ENCODE results near the gene TAF11L6. TPM values are rescaled to one million over a fixed set of nuclear protein-coding genes. Genes with fewer than 3 reads are reported as not detected.
"Not testable (repeated sequence)": the region's sequence is repeated elsewhere in the genome, so short reads cannot be mapped to it uniquely, and the experiment has no call there.

Gene TAF11L6
- total RNA-seq = not detected
- long read RNA-seq = 0 reads

DNA sequence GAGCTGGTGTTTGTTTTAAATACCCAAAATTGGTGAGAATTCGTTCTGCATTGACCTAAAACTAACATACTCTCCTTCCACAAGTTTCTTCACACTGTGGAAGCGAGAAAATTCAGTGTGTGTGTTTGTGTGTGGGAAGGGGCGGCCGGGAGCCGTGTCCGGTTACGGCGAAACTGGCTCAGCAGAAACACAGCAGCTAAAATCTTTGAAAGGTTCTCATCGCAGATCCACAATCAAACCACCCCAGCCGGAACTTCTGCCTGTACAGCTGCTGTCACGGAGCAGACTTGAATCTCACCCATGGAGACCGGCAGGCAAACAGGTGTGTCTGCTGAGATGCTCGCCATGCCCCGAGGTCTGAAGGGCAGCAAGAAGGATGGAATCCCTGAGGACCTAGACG, at the start of gene TAF11L6:
Gene TAF11L6 (plus strand): TSS at position 301 of the 400 bp plus-strand sequence.
- H3K4me1 ChIP-seq; H3K9me3 ChIP-seq (replicated peaks); H3K27ac ChIP-seq (replicated peaks); H3K4me3 ChIP-seq; H3K36me3 ChIP-seq; intact Hi-C loops (cut with micrococcal nuclease); DNase-seq; H3K27me3 ChIP-seq (ENCODE audit: low read depth): not testable (repeated sequence)

DNA sequence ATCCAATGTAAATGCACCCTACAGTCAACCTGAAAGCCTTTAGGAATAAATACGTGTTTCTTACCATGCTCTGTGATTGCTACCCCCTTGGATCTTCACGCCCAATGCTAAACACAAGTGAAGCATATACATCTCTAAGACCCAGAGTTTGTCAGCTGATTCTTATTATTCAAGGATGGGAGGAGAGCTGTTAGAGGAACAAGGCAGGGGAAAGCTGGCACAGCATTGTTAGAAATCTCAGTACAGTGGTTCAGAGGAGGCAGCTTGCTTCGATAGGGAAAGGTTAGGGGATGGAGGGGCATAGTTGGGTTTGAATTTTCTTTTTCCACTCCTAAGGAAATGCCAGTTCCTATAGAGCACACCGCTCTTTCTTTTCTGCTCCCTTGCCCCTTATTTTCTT, 47.1 kb upstream of the TAF11L6 start:
- H3K4me1 ChIP-seq = no peaks in the 10 kb centered on the region

DNA sequence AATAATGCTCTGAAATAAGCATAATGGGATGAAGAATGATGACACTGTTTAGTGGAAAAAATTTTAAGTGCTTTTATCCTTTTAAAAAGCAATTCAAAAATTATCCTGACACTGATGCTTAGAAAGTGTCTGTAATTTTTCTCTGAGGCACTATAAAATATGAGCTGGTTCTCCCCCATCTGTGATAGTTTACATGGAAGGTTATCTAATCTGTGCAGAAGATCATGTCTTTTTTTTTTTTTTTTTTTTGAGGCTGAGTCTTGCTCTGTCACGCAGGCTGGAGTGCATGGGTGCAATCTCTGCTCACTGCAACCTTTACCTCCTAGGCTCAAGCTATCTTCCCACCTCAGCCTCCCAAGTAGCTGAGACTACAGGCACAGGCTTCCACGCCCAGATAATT, 45.7 kb upstream of the TAF11L6 start:
- no peaks in the 10 kb centered on the region for H3K36me3 ChIP-seq
- no peaks in the 10 kb centered on the region for H3K9me3 ChIP-seq (replicated peaks)
- DNase-seq = no peak
- no peak overlapping the region for H3K27ac ChIP-seq (replicated peaks)
- H3K4me1 ChIP-seq = no peaks in the 10 kb centered on the region
- TF ChIP-seq, protein P1, sequence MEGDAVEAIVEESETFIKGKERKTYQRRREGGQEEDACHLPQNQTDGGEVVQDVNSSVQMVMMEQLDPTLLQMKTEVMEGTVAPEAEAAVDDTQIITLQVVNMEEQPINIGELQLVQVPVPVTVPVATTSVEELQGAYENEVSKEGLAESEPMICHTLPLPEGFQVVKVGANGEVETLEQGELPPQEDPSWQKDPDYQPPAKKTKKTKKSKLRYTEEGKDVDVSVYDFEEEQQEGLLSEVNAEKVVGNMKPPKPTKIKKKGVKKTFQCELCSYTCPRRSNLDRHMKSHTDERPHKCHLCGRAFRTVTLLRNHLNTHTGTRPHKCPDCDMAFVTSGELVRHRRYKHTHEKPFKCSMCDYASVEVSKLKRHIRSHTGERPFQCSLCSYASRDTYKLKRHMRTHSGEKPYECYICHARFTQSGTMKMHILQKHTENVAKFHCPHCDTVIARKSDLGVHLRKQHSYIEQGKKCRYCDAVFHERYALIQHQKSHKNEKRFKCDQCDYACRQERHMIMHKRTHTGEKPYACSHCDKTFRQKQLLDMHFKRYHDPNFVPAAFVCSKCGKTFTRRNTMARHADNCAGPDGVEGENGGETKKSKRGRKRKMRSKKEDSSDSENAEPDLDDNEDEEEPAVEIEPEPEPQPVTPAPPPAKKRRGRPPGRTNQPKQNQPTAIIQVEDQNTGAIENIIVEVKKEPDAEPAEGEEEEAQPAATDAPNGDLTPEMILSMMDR (IDR thresholded peaks at IDR 0.05; ENCODE audit: borderline replicate concordance) = no peak
- H3K4me3 ChIP-seq = no peak overlapping the region
- intact Hi-C loops (cut with micrococcal nuclease) = no loop called here
- no peaks in the 10 kb centered on the region for H3K27me3 ChIP-seq (ENCODE audit: low read depth)

More for the DNA sequence above, 47.1 kb upstream of the TAF11L6 start:
- DNase-seq = no peak
- intact Hi-C loops (cut with micrococcal nuclease) = no loop called here
- Histone ChIP-seq H3K36me3 (no peaks in the 10 kb centered on the region), H3K4me3 (no peak overlapping the region), H3K27ac (replicated peaks) (no peak overlapping the region), H3K27me3 (ENCODE audit: low read depth) (no peaks in the 10 kb centered on the region), H3K9me3 (replicated peaks) (no peaks in the 10 kb centered on the region)
- TF ChIP-seq, protein P1 (IDR thresholded peaks at IDR 0.05; ENCODE audit: borderline replicate concordance) = no peak

DNA sequence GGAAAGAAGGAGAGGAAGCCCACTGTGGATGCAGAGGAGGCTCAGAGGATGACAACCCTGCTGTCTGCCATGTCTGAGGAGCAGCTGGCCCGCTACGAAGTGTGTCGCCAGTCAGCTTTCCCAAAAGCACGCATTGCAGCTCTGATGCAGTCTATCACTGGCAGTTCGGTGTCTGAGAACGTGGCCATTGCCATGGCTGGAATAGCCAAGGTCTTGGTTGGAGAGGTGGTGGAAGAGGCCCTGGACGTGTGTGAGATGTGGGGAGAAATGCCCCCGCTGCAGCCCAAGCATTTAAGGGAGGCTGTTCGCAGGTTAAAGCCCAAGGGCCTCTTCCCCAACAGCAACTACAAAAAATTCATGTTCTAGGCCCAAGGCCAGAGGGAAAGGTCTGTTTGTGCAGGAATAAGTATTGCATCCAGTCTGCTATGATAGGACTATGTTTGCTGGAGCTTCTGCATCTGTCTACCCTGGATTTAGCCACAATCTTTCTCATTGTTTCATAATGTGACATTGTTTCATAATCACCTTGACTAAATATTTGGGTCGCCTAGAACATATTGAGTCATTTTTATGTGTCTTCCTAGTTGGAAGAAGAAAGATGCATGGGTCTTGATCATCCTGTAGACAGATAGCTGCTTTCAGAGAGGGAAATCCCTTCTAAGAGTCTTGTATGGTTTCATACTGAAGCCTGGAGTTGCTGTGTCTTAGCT, 41.9 kb upstream of the TAF11L6 start:
- H3K4me3 ChIP-seq; H3K9me3 ChIP-seq (replicated peaks); intact Hi-C loops (cut with micrococcal nuclease): not testable (repeated sequence)

DNA sequence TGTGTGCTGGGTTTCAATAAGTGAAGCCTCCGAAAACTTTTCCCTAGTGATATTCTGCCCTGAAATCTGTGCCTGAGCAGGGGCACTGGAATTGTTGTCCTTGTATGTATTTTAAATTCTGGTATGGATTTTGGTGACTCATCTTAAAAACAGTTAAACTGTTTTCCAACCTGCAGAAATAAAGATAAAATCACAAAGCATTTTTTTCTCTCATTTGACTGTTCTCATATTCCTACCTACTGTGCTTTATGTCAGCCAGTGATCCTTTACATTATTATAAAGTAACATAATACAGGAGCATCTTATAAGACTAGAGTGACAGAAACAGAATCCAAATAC, 41.3 kb upstream of the TAF11L6 start:
- intact Hi-C loops (cut with micrococcal nuclease) = no loop called here
- TF ChIP-seq, protein P1 (IDR thresholded peaks at IDR 0.05; ENCODE audit: borderline replicate concordance) = no peak

More for the DNA sequence above, 41.9 kb upstream of the TAF11L6 start:
- not testable (repeated sequence) for H3K36me3 ChIP-seq; DNase-seq; H3K27ac ChIP-seq (replicated peaks); H3K4me1 ChIP-seq; H3K27me3 ChIP-seq (ENCODE audit: low read depth)

DNA sequence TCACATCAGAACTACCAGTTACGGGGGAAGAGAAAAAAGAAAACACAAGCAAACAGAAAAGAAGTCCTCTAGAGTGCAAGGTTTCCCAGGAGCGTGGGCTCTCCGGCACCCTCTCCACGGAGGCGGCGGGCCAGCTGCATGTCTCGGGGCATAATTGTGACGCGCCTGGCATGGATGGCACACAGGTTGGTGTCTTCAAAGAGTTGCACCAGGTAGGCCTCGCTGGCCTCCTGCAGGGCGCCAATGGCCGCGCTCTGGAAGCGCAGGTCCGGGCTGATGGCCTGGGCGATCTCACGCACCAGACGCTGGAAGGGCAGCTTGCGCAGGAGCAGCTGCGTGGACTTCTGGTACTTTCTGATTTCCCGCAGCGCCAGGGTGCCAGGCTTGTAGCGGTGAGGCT, 37.2 kb upstream of the TAF11L6 start:
- intact Hi-C loops (cut with micrococcal nuclease); H3K27me3 ChIP-seq (ENCODE audit: low read depth); H3K36me3 ChIP-seq; DNase-seq; H3K4me3 ChIP-seq; H3K27ac ChIP-seq (replicated peaks); H3K9me3 ChIP-seq (replicated peaks); H3K4me1 ChIP-seq: not testable (repeated sequence)

More for the DNA sequence above, 41.3 kb upstream of the TAF11L6 start:
- Histone ChIP-seq H3K4me3 (no peak overlapping the region), H3K4me1 (no peaks in the 10 kb centered on the region), H3K9me3 (replicated peaks) (no peaks in the 10 kb centered on the region), H3K27me3 (ENCODE audit: low read depth) (no peaks in the 10 kb centered on the region), H3K36me3 (no peaks in the 10 kb centered on the region), H3K27ac (replicated peaks) (no peak overlapping the region)
- DNase-seq = no peak

DNA sequence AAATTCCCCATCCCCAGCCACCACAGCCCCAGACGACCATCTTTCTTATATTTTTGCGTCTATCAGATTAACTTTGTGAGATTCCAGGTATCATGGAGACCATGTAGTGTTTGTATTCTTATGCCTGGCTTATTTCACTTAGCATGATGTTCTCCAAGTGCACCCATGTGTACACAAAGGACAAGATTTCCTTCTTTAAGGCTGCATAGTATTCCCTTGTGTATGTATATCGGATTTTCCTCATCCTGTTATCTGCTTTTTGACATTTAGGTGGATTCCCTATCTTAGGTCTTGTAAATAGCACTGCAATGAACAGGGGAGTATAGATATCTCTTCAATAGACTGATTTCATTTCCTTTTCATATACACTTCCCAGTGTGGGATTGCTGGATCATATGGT, 35.7 kb upstream of the TAF11L6 start:
- Histone ChIP-seq H3K27me3 (ENCODE audit: low read depth) (no peaks in the 10 kb centered on the region), H3K27ac (replicated peaks) (no peak overlapping the region), H3K4me1 (no peaks in the 10 kb centered on the region), H3K36me3 (no peaks in the 10 kb centered on the region), H3K4me3 (no peak overlapping the region), H3K9me3 (replicated peaks) (peaks cover 7% of the 10 kb centered on the region)
- TF ChIP-seq, protein P1 (IDR thresholded peaks at IDR 0.05; ENCODE audit: borderline replicate concordance) = no peak
- DNase-seq = no peak
- intact Hi-C loops (cut with micrococcal nuclease) = no loop called here

All from left ventricle myocardium inferior (tissue), 1 donor.